ENCODE data around the gene ASB6.
"Not testable (repeated sequence)": the region's sequence is repeated elsewhere in the genome, so short reads cannot be mapped to it uniquely, and the experiment has no call there.

Gene ASB6

GRCh38 chr9:129667378-129667777, 25.4 kb upstream of the ASB6 start:
- DNase-seq (ENCODE audit: low read depth in 3 of 3), result no peak

- DNase-seq (ENCODE audit: low read depth in 3 of 3), result no peak
These were observed 24.6 kb upstream of the ASB6 start for GRCh38 chr9:129666575-129666974.

GRCh38 chr9:129665814-129666520, 24.0 kb upstream of the ASB6 start:
- DNase-seq (ENCODE audit: low read depth in 3 of 3), result no peak

- no peak for DNase-seq (ENCODE audit: low read depth in 3 of 3)
These were observed 23.4 kb upstream of the ASB6 start, which contains the start of gene PRRX2 for GRCh38 chr9:129665389-129665775. Gene PRRX2 (plus strand): TSS chr9:129665647. CDS start chr9:129665868, 221 bp downstream.

- DNase-seq (ENCODE audit: low read depth in 3 of 3), result no peak
These were observed 22.9 kb upstream of the ASB6 start for GRCh38 chr9:129664746-129665388.

GRCh38 chr9:129662239-129662638, 20.3 kb upstream of the ASB6 start:
- not testable (repeated sequence) for DNase-seq (ENCODE audit: low read depth in 3 of 3)

GRCh38 chr9:129661029-129661428, 19.1 kb upstream of the ASB6 start:
- DNase-seq (ENCODE audit: low read depth in 3 of 3), result no peak

GRCh38 chr9:129656795-129657390, 14.9 kb upstream of the ASB6 start:
- DNase-seq (ENCODE audit: low read depth in 3 of 3), result no peak

GRCh38 chr9:129655696-129656095, 13.7 kb upstream of the ASB6 start:
- no peak for DNase-seq (ENCODE audit: low read depth in 3 of 3)

GRCh38 chr9:129655154-129655553, 13.2 kb upstream of the ASB6 start:
- DNase-seq (ENCODE audit: low read depth in 3 of 3), result no peak

- DNase-seq (ENCODE audit: low read depth in 3 of 3), result no peak
These were observed 12.6 kb upstream of the ASB6 start for GRCh38 chr9:129654554-129655040.

GRCh38 chr9:129653823-129654553, 12.0 kb upstream of the ASB6 start:
- no peak for DNase-seq (ENCODE audit: low read depth in 3 of 3)

GRCh38 chr9:129650680-129651235, 8.8 kb upstream of the ASB6 start:
- no peak for DNase-seq (ENCODE audit: low read depth in 3 of 3)

- DNase-seq (ENCODE audit: low read depth in 3 of 3), result no peak
These were observed 8.1 kb upstream of the ASB6 start for GRCh38 chr9:129649726-129650679.

- no peak for DNase-seq (ENCODE audit: low read depth in 3 of 3)
These were observed 6.8 kb upstream of the ASB6 start for GRCh38 chr9:129648764-129649115.

- DNase-seq (ENCODE audit: low read depth in 3 of 3), result no peak
These were observed 6.3 kb upstream of the ASB6 start for GRCh38 chr9:129648092-129648763.

- DNase-seq (ENCODE audit: low read depth in 3 of 3), result no peak
These were observed 5.7 kb upstream of the ASB6 start for GRCh38 chr9:129647635-129648034.

GRCh38 chr9:129646654-129647053, 4.7 kb upstream of the ASB6 start:
- no peak for DNase-seq (ENCODE audit: low read depth in 3 of 3)

GRCh38 chr9:129646252-129646651, 4.3 kb upstream of the ASB6 start:
- DNase-seq (ENCODE audit: low read depth in 3 of 3), result no peak

- no peak for DNase-seq (ENCODE audit: low read depth in 3 of 3)
These were observed 3.0 kb upstream of the ASB6 start for GRCh38 chr9:129644902-129645301.
